ENCODE results near the gene DCAF11.

GRCh38 chr14:24068711-24069410, 45.7 kb upstream of the DCAF11 start:
- TF ChIP-seq REPIN1 (tag by site-specific recombination; IDR thresholded peaks at IDR 0.05; ENCODE audit: low read depth) = no peak
- TF ChIP-seq, protein P1, sequence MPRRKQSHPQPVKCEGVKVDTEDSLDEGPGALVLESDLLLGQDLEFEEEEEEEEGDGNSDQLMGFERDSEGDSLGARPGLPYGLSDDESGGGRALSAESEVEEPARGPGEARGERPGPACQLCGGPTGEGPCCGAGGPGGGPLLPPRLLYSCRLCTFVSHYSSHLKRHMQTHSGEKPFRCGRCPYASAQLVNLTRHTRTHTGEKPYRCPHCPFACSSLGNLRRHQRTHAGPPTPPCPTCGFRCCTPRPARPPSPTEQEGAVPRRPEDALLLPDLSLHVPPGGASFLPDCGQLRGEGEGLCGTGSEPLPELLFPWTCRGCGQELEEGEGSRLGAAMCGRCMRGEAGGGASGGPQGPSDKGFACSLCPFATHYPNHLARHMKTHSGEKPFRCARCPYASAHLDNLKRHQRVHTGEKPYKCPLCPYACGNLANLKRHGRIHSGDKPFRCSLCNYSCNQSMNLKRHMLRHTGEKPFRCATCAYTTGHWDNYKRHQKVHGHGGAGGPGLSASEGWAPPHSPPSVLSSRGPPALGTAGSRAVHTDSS (tag by site-specific recombination; IDR thresholded peaks at IDR 0.05) = no peak
- TF ChIP-seq, protein P2, sequence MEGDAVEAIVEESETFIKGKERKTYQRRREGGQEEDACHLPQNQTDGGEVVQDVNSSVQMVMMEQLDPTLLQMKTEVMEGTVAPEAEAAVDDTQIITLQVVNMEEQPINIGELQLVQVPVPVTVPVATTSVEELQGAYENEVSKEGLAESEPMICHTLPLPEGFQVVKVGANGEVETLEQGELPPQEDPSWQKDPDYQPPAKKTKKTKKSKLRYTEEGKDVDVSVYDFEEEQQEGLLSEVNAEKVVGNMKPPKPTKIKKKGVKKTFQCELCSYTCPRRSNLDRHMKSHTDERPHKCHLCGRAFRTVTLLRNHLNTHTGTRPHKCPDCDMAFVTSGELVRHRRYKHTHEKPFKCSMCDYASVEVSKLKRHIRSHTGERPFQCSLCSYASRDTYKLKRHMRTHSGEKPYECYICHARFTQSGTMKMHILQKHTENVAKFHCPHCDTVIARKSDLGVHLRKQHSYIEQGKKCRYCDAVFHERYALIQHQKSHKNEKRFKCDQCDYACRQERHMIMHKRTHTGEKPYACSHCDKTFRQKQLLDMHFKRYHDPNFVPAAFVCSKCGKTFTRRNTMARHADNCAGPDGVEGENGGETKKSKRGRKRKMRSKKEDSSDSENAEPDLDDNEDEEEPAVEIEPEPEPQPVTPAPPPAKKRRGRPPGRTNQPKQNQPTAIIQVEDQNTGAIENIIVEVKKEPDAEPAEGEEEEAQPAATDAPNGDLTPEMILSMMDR (tag by site-specific recombination; IDR thresholded peaks at IDR 0.05) = no peak
- TF ChIP-seq ZNF791 (tag by site-specific recombination; IDR thresholded peaks at IDR 0.05) = no peak
- no peak for TF ChIP-seq SP2 (tag by site-specific recombination; IDR thresholded peaks at IDR 0.05)
- TF ChIP-seq ZFP3 (tag by site-specific recombination; IDR thresholded peaks at IDR 0.05; ENCODE audit: low read depth) = no peak
- no peak for TF ChIP-seq KLF8 (tag by site-specific recombination; IDR thresholded peaks at IDR 0.05)
- TF ChIP-seq, protein P3, sequence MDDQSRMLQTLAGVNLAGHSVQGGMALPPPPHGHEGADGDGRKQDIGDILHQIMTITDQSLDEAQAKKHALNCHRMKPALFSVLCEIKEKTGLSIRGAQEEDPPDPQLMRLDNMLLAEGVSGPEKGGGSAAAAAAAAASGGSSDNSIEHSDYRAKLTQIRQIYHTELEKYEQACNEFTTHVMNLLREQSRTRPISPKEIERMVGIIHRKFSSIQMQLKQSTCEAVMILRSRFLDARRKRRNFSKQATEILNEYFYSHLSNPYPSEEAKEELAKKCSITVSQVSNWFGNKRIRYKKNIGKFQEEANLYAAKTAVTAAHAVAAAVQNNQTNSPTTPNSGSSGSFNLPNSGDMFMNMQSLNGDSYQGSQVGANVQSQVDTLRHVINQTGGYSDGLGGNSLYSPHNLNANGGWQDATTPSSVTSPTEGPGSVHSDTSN (CRISPR knock-in tag; IDR thresholded peaks at IDR 0.05) = no peak
- TF ChIP-seq ZNF501 (tag by site-specific recombination; IDR thresholded peaks at IDR 0.05) = no peak
- no peak for TF ChIP-seq ZBTB26 (tag by site-specific recombination; optimal IDR thresholded peaks at IDR 0.05)
- no peak for TF ChIP-seq ZNF24 (tag by site-specific recombination; IDR thresholded peaks at IDR 0.05)
